GM12878 (cell line): Measurements from ENCODE around the gene ADRA2C. TPM values are rescaled to one million over a fixed set of nuclear protein-coding genes. Genes with fewer than 3 reads are reported as not detected.

ENCODE experiments used
- ATAC-seq: fragments of 200-7000 bp; cut with Tn5 transposase; 3 replicates; pipeline ENCODE4 v1.9.1; 2020; ENCODE audit warnings: mild to moderate bottlenecking, moderate library complexity
- BruUV-seq: library from RNA; stranded (reverse); fragments of 400-500 nt; replicated peaks from 2 replicates; lab custom pipeline; 2021; lab: Mats Ljungman, UMichigan
- CTCF ChIA-PET: fragments of 300-600 bp; sonication (Branson Sonifier 250); formaldehyde crosslinking; extraction: SDS; loops from one replicate; lab custom pipeline; 2021; ENCODE audit warnings: inconsistent platforms; lab: Yijun Ruan, JAX
- POLR2A ChIA-PET: fragments of 350-600 bp; formaldehyde crosslinking; extraction: SDS; loops from one replicate; lab custom pipeline; 2021; ENCODE audit warnings: inconsistent platforms; lab: Charles Lee
- RAD21 ChIA-PET: fragments of 300-600 bp; sonication (Branson Sonifier 250); formaldehyde crosslinking; loops from one replicate; lab custom pipeline; 2023; ENCODE audit warnings: antibody characterized with exemption; ENCODE audit not compliant: unreplicated experiment; lab: Charles Lee
- SMC1A ChIA-PET: fragments of 300-600 bp; sonication (Branson Sonifier 250); formaldehyde crosslinking; loops from one replicate; lab custom pipeline; 2023; ENCODE audit not compliant: unreplicated experiment, uncharacterized antibody; lab: Charles Lee
- DNase-seq: peaks from one replicate; pipeline ENCODE4 v3.0.0-alpha.2; 2011; ENCODE audit warnings: low read depth, low spot score
- FAIRE-seq: peaks from 3 replicates; lab custom pipeline; 2011; peaks lifted over from hg19 to GRCh38; lab: Jason Lieb, UNC
- H2AFZ ChIP-seq: 2 replicates; pipeline ENCODE4 v1.6.0; 2011; ENCODE audit warnings: low read depth, low read length, control low read depth; ENCODE audit not compliant: control insufficient read depth
- H3K27ac ChIP-seq: 2 replicates; pipeline ENCODE4 v1.5.1; 2011; ENCODE audit warnings: control low read depth; ENCODE audit not compliant: control insufficient read depth, insufficient read depth
- H3K27me3 ChIP-seq, 2 experiments: replicated peaks in 1 of 2; 2 replicates each; pipeline versions ENCODE4 v1.6.0 to v1.6.1; 2011; ENCODE audit warnings: low read length in 1 of 2; ENCODE audit not compliant: control insufficient read depth in 2 of 2, insufficient read depth in 2 of 2
- H3K36me3 ChIP-seq, 2 experiments: 2 replicates each; pipeline ENCODE4 v1.5.1; 2011; ENCODE audit warnings: low read length in 1 of 2; ENCODE audit not compliant: control insufficient read depth in 2 of 2, insufficient read depth in 2 of 2
- H3K4me1 ChIP-seq: 2 replicates; pipeline ENCODE4 v1.6.1; 2011; ENCODE audit warnings: mild to moderate bottlenecking, low read length, moderate library complexity, mixed read lengths; ENCODE audit not compliant: control insufficient read depth, insufficient read depth
- H3K4me2 ChIP-seq: 2 replicates; pipeline ENCODE4 v1.6.0; 2011; ENCODE audit warnings: control low read depth; ENCODE audit not compliant: control insufficient read depth, insufficient read depth
- H3K4me3 ChIP-seq: fragments of 200-600 bp; sonication (generic); 2 replicates; pipeline ENCODE4 v1.5.1; 2016
- H3K79me2 ChIP-seq: 2 replicates; pipeline ENCODE4 v1.6.0; 2011; ENCODE audit warnings: low read length; ENCODE audit not compliant: control insufficient read depth, insufficient read depth
- H3K9ac ChIP-seq: 2 replicates; pipeline ENCODE4 v1.8.0; 2011; ENCODE audit warnings: low read length, control low read depth, mixed read lengths; ENCODE audit not compliant: control insufficient read depth, insufficient read depth
- H3K9me3 ChIP-seq: replicated peaks from 3 replicates; pipeline ENCODE4 v1.5.1; 2011; ENCODE audit warnings: mild to moderate bottlenecking, low read length; ENCODE audit not compliant: control insufficient read depth, insufficient read depth
- H4K20me1 ChIP-seq: 2 replicates; pipeline ENCODE4 v1.6.0; 2011; ENCODE audit not compliant: control insufficient read depth, insufficient read depth
- CEBPB ChIP-seq, 2 experiments: fragments of 150-350 bp in 1 of 2; IDR thresholded peaks; 2 replicates each; pipeline ENCODE4 v1.6.1; 2012 to 2014; ENCODE audit warnings: low read depth in 2 of 2, low read length in 2 of 2, borderline replicate concordance in 1 of 2, inconsistent platforms in 1 of 2
- CREM ChIP-seq: IDR thresholded peaks from 2 replicates; pipeline ENCODE4 v1.6.1; 2014; ENCODE audit warnings: antibody characterized with exemption, low read depth
- EP300 ChIP-seq, 2 experiments: fragments of 150-350 bp in 1 of 2; IDR thresholded peaks; 2 replicates each; pipeline ENCODE4 v1.6.1; 2011 to 2012; ENCODE audit warnings: low read depth in 2 of 2, low read length in 2 of 2, borderline replicate concordance in 1 of 2, improper control_type of control experiment in 1 of 2, inconsistent platforms in 1 of 2; ENCODE audit not compliant: control insufficient read depth in 1 of 2
- HDGF ChIP-seq: fragments of 450-650 bp; IDR thresholded peaks from 2 replicates; pipeline ENCODE4 v1.6.1; 2016; ENCODE audit warnings: antibody characterized with exemption
- NFIC ChIP-seq: IDR thresholded peaks from 2 replicates; pipeline ENCODE4 v1.6.1; 2012; ENCODE audit warnings: low read depth, mild to moderate bottlenecking, inconsistent platforms, low read length, moderate library complexity
- TBL1XR1 ChIP-seq: IDR thresholded peaks from 2 replicates; pipeline ENCODE4 v1.6.1; 2012; ENCODE audit warnings: low read depth, low read length, improper control_type of control experiment
- YBX1 ChIP-seq: fragments of 450-650 bp; IDR thresholded peaks from 2 replicates; pipeline ENCODE4 v1.6.1; 2016; ENCODE audit warnings: antibody characterized with exemption
- WGBS: methylation state at CpG from one replicate; pipeline ENCODE4 v1.1.6; 2016; ENCODE audit warnings: low lambda C conversion rate; ENCODE audit not compliant: insufficient replicate concordance, insufficient coverage; ENCODE audit errors: missing lambda C conversion rate; 5-methylcytosine and 5-hydroxymethylcytosine counted together
- in situ Hi-C: fragments of 300-500 bp; cut with MboI; formaldehyde crosslinking; loops from 9 replicates; pipeline ENCODE4 v1.14.3; 2018; ENCODE audit warnings: mixed read lengths
- intact Hi-C: fragments of 100-400 bp; cut with micrococcal nuclease; formaldehyde crosslinking; loops from one replicate; pipeline ENCODE4 v1.14.2; 2022; ENCODE audit not compliant: unreplicated experiment
- polyA plus RNA-seq, 11 experiments: library from polyadenylated mRNA; depleted of rRNA in 4 of 11; unstranded in 6 of 11; stranded (reverse) in 5 of 11; fragments of >200 nt; fragmentation: Nextera tagmentation in 4 of 11; fragmentation: Illumina TruSeq in 1 of 11; extraction: Ambion mirVana in 4 of 11; extraction: Trizol in 1 of 11; gene quantifications; 1 replicate in 1 of 11; 2 replicates in 10 of 11; pipeline versions ENCODE4 v1.2.1 to v1.2.3, GENCODE V29; 2011 to 2016; ENCODE audit warnings: inconsistent platforms in 2 of 11, missing spikeins in 2 of 11, low read depth in 1 of 11
- total RNA-seq, 4 experiments: library from RNA; depleted of rRNA in 3 of 4; stranded (reverse); fragments of >200 nt in 3 of 4; fragmentation: Illumina TruSeq in 1 of 4; extraction: Trizol in 1 of 4; gene quantifications; 2 replicates each; pipeline versions ENCODE4 v1.2.1 to v1.2.3, GENCODE V29; 2013 to 2021

ADRA2C gene
- total and polyA plus RNA-seq, 10 of the 15 experiments (the other 5 are each of a cell fraction or from before 2014, with no cell fraction given): 0.15 TPM; not detected in 9

DNA sequence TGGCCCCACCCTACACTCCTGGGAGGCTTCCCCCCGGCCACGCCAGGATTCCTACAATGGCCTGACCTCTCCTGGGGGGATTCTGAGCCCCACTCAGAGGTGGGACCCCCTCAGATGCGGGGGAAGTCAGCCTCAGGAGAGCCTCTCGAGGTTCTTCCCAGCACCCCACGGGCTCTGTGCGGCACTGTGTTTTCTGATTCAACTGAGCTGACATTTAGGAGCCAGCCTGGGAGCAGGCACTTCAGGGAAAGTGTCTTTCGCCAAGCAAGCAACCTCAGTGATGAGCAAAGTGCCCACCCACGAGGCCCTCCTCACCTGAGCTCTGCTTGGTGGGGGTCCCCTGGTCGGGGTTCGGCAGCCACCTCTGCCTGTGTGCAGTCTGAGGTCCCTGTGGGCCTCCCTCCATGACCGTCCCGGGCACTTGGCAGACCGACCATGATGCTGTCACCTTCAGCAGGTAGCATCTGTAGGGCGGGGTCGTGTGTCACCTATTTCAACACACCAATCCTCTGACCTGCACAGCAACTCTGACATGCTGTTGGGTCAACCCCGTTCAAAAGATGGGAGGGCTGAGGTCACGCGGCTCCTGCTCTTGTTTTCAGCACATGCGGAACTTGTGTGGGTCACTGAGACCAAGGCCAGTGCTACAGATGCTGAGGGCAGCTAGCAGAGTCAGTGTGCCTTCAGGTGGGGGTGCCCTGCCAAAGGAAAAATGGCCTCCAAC, 46.2 kb downstream of the ADRA2C start:
- WGBS: 45% methylated on average over 19 of the region's 19 CpGs
- H3K9me3 ChIP-seq: no peaks in the 10 kb centered on the region
- ChIA-PET POLR2A (no interaction called here), CTCF (no interaction called here), SMC1A (no interaction called here), RAD21 (no interaction called here)
- H4K20me1 ChIP-seq: no peaks in the 10 kb centered on the region
- ATAC-seq (no peak), FAIRE-seq (no peak), DNase-seq (no peak)
- H3K27ac ChIP-seq: no peak overlapping the region
- BruUV-seq: no TSS peak
- no peak overlapping the region for H3K9ac ChIP-seq
- intact Hi-C loops: no loop called here
- H3K4me1 ChIP-seq: no peaks in the 10 kb centered on the region
- no peaks in the 10 kb centered on the region for H3K36me3 ChIP-seq
- H3K4me3 ChIP-seq: no peak overlapping the region
- TF ChIP-seq HDGF (no peak), TBL1XR1 (no peak), NFIC (no peak), EP300 (IDR thresholded peaks at IDR 0.05; ENCODE audit: borderline replicate concordance in 1 of 2, control insufficient read depth in 1 of 2, low read depth in 2 of 2, low read length in 2 of 2) (no peak), CEBPB (IDR thresholded peaks at IDR 0.05; ENCODE audit: borderline replicate concordance in 1 of 2, low read depth in 2 of 2, low read length in 2 of 2) (no peak), YBX1 (no peak), CREM (no peak)
- no peak overlapping the region for H3K4me2 ChIP-seq
- in situ Hi-C loops: no loop called here
- H3K27me3 ChIP-seq: no peaks in the 10 kb centered on the region; a peak in 1 of 4 replicates
- H2AFZ ChIP-seq: no peak overlapping the region
- no peaks in the 10 kb centered on the region for H3K79me2 ChIP-seq
